SK-N-DZ (cell line): ENCODE data around the gene OR51B2.
"Not testable (repeated sequence)": the region's sequence is repeated elsewhere in the genome, so short reads cannot be mapped to it uniquely, and the experiment has no call there.

Experiments used
- DNase-seq: peaks from one replicate; pipeline ENCODE4 v3.0.0-alpha.2; 2015; ENCODE audit warnings: low spot score

The OR51B2 gene

DNA sequence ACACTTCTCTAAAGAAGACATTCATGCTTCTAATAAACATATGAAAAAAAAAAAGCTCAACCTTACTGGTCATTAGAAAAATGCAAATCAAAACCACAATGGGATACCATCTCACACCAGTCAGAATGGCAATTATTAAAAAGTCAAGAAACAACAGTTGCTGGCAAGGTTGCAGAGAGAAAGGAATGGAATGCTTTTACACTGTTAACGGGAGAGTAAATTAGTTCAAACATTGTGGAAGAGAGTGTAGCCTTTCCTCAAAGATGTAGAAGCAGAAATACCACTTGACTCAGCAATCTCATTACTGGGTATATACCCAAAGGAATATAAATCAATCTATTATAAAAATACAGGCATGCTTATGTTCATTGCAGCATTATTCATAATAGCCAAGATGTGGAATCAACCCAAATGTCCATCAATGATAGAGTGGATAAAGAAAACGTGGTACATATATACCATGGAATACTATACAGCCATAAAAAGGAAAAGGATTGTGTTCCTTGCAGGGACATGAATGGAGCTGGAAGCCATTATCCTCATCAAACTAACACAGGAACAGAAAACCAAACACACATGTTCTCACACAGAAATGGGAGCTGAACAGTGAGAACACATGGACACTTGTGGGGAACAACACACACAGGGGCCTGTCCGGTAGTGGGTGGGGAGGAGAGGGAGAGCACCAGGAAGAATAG, 10.6 kb downstream of the OR51B2 start:
- not testable (repeated sequence) for DNase-seq

DNA sequence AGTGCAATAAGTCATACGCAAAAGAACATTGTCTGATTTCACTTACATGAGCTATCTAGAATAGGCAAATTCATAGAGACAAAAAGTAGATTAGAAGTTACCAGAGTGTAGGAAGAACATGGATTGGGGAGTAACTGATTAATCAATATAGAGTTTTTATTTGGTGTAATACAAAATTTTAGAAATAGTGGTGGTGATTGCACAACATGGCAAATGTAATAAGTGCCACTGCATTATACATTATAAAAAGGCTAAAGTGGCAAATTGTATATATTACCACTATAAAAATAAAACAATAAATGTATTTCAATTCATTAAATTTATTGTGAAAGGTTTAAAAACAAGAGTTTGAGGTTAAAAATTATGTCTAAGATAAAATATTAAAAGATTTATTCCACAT, 13.7 kb downstream of the OR51B2 start:
- DNase-seq, result no peak

DNA sequence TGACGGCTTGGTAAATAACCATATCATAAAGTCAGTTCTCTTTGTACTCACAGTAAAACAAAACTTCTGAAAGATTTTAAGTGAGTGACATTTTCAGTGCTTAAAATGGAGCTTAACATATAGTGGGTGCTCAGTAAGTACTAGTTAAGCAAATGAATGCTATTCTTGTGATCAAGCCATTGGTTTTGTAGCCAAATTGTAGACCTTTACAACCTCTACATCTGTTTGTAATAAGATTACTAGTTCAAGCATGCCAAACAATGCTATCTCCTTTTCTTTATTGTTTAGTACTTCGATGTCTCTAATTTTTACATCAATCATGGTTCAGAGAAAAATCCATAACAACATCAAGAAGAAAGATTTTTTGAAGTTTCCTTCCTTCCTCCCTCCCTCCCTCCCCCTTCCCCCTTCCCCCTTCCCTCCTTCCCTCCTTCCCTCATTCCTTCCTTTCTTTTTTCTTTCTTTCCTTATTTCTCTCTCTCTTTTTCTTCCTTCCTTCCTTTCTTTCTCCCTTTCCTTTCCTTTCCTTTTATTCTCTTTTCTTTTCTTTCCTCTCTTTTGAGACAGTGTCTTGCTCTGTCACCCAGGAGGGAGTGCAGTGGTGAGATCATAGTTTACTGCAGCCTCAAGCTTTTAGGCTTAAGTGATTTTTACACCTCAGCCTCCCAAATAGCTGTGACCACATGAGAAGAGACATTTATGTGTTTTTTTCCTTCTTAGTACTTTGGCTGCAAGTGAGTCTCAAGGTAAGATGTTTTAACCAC, 16.7 kb downstream of the OR51B2 start:
- DNase-seq, result no peak

DNA sequence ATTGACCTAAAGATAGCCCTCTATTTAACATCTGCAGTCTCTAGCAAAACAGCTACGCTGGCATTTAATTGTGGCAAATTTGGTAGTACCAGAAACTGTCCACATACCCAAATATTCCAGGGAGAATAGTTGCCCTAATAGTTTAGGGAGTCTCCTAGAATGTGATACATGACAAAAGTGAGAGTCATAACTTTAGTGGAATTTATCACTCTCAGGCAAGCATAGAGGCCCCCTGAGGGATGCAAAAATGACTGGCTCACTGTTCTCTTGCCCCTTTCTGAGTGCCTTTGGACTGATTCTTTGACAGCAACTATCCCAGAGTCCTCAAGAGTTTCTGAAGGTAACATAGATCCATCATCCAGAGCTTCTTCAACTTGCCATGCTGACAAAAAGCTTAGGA, 20.1 kb downstream of the OR51B2 start:
- DNase-seq, result no peak

DNA sequence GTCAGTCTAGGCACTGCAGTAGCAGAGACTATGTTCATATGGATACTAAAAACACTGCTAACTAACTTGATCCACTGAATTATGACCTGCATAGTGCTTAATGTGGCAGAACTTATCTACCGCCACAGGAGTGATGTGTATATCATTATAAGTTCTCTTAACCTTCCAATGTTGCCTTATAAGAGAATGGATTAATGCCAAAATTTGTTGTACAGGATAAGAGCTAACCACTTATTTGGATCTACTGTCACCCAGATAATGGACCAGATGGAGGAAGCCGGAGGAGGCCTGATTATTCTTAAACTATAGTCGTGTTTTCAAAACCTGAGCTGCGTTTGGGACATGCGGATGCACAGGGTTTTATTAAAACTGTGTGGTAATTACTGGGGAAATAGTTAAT, 20.5 kb downstream of the OR51B2 start:
- no peak for DNase-seq

DNA sequence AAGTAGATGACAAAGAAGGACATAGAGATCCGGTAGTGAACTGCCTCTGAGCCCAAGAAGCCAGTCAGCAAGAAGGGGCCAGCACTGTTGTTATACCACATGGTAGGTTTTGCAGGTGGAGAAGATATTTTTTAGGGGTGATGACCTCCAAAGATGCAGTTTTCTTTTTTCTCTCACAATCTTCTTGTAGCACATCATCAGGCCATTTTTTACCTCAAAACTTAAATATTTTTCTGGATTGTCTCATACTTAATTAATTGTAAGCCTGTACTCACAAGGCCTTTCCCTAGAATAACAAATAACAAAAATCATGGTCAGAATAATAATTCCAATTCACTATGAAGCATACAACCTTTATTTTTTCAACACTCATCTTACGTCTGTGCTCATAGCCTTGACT, 22.3 kb downstream of the OR51B2 start, which contains the start of gene OR51B4:
Gene OR51B4, minus strand, starts transcription at position 101 of the 400 bp plus-strand sequence. Its CDS starts 0 bp downstream, at position 101.
- DNase-seq, result no peak

DNA sequence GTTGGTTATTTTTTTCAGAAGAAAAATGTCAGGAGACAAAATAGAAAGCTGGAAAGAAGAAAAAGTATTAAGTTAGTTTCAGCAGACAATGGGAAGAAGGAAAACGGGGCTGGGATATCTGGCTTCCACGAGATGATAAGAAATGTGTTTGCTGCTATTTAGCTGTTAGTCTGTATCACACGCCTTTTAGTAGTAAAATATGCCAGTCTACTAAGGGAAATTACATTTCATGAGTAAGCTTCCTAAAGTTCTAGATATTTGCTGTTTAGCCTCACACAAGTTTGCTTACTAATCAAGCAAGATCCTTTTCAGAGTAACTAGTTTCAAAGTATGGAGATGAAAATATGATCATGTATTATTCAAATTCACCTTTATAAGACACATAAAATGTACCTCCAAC, 23.8 kb downstream of the OR51B2 start:
- no peak for DNase-seq

DNA sequence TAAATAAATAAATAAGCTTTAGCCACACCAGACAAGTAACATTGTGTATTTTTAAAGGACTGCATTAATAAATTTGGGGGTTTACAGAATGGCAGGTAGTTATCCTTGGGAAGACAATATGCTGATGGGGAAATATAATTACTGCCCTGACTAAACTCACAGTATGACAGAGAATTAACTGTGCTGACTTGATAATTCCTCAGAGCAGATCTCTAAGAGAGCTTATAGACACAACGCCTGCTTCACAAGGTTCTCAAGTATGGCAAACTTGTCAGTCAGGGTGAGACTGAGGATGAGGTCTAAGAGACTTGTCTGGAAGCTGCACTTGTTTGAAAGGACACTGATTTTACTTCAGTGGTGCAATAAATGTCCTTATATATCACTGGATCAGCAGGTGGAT, 25.6 kb downstream of the OR51B2 start:
- DNase-seq, result no peak

DNA sequence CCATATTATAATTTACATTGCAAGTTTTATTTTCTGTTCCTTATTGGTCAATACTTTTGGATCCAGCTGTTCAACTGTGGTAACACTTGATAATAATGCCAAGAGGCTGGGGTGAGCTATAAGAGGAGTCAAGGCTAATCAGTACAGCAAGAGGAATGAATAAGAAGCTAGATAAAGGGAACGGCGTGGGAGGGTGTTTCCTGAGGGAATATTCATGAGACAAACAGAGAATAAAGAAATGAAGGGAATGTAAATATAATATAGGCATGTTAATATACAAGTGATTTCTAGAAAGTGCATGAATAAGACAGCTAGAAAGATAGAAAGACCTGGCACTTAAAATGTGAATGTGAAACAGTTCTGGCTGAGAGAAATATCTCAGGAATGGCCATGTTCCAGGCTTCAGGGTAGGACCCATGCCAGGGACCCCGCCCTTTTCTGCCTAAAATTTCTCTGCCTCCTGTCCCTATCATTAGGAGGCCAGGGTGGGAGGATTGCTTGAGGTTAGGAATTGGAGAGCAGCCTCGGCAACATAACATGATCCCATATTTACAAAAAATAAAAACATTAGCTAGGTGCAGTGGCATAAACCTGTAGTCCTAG, 26.3 kb downstream of the OR51B2 start:
- DNase-seq, result no peak

DNA sequence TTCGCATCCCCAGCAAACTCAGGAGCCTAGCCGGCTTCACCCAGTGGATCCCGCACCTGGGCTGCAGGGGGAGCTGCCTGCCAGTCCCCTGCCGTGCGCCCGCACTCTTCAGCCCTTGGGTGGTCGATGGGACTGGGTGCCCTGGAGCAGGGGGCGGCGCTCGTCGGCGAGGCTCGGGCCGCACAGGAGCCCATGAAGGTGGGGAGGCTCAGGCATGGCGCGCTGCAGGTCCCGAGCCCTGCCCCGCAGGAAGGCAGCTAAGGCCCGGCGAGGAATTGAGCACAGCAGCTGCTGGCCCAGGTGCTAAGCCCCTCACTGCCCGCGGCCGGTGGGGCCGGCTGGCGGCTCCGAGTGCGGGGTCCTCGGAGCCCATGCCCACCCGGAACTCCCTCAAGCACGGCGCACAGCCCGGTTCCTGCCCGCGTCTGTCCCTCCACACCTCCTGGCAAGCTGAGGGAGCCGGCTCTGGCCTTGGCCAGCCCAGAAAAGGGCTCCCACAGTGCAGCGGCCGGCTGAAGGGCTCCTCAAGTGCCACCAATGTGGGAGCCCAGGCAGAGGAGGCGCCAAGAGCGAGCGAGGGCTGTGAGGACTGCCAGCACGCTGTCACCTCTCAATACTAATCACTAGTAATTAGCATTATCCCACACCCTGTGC, 29.6 kb downstream of the OR51B2 start:
- not testable (repeated sequence) for DNase-seq

DNA sequence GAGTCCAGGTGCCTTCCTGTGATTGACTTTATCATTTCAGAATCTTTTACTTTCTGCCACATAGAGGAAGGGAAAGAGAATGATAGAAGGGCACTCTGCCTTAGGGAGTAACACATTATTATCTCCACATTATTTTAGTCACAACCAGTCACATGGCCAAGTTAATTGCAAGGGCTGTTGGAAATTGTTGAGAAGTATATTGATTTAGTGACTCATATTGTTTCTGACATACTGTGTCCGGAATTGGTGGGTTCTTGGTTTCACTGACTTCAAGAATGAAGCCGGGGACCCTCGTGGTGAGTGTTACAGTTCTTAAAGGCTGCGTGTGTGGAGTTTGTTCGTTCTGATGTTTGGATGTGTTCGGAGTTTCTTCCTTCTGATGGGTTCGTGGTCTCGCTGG, 31.1 kb downstream of the OR51B2 start:
- DNase-seq, result no peak

DNA sequence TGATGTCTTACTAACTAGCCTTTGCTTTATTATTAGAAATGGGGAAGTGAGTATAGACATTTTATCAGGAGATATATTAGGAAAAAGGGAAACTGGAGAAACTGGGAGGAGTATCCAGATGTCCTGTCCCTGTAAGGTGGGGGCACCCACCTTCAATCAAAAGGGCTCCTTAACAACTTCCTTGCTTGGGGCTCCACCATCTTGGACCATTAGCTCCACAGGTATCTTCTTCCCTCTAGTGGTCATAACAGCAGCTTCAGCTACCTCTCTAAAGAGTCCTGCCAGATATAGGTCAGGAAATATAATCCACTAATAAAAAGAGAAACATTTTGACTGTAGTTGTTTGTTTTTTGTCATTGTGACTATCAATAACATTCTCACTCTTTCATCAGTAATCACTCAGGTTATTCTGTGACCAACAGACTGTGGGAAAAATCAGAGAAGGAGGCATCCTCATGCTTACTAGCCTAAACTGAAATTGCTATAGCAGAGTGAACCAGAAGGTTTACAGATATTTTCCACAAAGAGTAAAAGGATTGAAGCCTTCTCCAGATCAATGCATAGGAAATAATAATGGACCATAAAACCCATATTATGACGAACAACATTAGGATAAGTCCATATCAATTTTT, 32.8 kb downstream of the OR51B2 start:
- no peak for DNase-seq

DNA sequence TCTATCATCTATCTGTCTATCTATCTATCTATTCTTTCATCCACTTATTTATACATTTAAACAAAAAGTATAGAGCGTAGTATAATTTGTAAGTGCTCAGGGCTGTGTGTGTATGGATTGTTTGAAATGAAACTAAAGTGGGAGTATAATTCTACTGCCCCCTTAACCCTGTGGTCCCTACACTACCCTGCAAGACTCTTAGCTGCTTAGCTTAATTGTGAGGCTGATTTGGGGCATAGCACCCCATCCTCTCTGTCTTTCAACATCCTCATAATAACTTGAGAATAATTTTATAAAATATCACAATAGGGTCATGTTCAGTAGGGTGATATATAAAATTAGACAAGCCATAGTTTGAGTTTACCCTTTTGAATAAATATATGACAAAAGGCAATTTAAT, 34.0 kb downstream of the OR51B2 start:
- DNase-seq, result no peak

DNA sequence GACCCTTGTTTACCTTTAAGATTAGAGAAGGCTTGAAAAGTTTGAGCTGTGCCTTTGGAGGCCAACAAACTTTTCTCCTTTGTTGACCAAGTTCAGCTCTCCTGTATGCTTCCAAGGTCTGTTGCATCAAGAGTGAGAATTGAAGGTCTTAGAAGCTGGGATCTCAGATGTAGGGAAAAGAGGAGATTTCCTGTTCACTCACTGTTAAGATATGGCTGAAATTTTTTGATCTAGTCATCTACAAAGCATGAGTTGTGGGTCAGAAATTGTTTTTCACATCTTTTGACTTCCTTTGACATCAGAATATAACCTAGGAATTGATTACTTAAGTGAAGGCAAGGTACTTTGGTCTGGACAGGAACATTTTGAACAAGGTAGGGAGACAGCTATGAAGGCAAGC, 34.4 kb downstream of the OR51B2 start:
- no peak for DNase-seq

DNA sequence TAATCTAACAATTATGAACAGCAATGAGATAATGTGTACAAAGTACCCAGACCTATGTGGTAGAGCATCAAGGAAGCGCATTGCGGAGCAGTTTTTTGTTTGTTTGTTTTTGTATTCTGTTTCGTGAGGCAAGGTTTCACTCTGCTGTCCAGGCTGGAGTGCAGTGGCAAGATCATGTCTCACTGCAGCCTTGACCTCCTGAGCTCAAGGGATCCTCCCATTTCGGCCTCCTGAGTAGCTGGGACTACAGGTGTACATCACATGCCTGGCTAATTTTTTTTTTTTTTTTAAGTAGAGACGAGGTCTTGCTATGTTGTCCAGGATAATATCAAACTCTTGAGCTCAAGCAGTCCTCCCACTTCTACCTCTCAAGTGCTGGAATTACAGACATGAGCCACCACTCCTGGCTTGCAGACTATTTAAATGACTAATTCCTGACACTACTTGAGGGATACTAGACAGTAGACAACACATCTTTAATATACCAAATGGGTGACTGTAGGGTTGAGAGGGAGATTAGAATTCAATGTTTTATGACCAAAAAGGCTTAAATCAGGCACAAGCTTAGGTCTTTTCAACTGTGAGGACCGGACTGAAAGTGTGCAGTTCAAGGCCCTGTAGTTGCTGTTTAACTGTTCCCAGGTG, 35.1 kb downstream of the OR51B2 start:
- no peak for DNase-seq

DNA sequence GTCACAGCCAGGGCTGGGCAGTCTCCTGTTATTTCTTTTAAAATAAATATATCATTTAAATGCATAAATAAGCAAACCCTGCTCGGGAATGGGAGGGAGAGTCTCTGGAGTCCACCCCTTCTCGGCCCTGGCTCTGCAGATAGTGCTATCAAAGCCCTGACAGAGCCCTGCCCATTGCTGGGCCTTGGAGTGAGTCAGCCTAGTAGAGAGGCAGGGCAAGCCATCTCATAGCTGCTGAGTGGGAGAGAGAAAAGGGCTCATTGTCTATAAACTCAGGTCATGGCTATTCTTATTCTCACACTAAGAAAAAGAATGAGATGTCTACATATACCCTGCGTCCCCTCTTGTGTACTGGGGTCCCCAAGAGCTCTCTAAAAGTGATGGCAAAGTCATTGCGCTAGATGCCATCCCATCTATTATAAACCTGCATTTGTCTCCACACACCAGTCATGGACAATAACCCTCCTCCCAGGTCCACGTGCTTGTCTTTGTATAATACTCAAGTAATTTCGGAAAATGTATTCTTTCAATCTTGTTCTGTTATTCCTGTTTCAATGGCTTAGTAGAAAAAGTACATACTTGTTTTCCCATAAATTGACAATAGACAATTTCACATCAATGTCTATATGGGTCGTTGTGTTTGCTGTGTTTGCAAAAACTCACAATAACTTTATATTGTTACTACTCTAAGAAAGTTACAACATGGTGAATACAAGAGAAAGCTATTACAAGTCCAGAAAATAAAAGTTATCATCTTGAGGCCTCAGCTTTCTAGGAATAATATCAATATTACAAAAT, 35.8 kb downstream of the OR51B2 start:
- no peak for DNase-seq

DNA sequence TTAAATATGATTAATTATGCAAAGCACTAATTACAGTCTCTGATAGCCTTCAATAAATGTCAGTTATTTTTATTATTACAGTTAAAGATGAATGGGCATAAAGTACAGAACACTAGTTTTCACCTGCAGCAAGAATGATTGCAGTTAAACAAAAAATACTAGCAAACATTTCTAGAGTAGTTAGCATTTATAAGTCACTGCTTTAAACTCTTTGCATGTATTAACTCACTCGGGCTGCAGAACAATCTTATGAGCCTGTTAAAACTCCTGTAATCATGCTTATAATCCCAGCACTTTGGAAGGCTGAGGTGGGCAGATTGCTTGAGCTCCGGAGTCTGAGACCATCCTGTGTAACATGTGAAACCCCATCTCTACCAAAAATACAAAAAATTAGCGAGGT, 37.2 kb downstream of the OR51B2 start:
- DNase-seq, result no peak

DNA sequence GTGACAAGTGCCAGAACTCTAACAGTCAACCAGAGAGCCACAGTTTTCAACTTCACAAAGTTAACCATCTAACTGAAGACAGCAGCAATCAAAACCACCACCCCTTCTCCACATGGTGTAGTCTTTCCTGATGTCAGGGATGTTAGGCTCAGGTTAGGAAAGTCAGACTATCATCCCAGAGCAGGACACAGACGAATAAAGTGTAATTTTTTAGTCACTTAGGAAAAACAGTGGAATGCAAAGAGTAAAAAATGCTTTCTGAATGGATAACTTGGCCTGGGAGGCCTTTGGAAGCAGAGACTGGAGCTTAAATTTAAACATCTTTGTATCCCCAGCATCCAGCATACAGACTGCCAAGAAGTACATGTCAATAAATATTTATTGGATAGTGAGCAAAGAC, 37.7 kb downstream of the OR51B2 start:
- DNase-seq, result no peak

DNA sequence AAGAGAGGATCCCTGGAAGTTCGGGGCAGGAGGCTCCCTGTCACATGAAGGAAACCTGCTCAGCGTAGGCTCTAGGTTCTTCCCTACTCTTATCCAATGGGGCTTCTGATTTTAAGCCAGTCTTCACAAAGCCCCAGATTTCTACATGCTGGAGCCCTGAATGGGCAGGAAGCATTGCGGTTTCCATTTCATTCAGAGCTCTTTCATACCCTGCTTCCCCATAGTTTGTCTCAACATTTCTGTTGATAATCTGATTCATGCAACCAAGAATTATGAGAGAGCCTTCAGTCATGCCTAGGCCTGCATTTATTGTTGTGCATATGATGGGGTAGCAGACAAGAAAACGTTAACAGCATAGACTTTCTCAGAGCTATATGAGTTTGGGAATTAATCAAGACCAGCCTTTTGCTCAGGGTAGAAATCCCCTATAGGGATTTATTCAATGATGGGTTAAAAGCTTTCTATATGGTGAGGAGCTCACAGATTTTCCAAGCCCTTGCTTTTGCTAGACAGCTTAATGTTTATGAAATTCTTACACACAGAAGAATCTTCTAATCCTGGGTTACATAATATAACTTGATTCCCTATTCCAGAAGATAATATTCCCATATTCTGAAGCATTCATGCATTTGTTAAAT, 38.3 kb downstream of the OR51B2 start:
- DNase-seq, result no peak

DNA sequence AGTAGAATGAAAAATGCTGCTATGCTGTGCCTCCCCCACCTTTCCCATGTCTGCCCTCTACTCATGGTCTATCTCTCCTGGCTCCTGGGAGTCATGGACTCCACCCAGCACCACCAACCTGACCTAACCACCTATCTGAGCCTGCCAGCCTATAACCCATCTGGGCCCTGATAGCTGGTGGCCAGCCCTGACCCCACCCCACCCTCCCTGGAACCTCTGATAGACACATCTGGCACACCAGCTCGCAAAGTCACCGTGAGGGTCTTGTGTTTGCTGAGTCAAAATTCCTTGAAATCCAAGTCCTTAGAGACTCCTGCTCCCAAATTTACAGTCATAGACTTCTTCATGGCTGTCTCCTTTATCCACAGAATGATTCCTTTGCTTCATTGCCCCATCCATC, 39.5 kb downstream of the OR51B2 start:
- no peak for DNase-seq
